Measurements from ENCODE around the gene SMYD2.

Gene SMYD2

GRCh38 chr1:214361636-214362035 is 80.7 kb downstream of the SMYD2 start:
- DNase-seq (ENCODE audit: low read depth): no peak

GRCh38 chr1:214362188-214362882 is 81.4 kb downstream of the SMYD2 start:
- DNase-seq (ENCODE audit: low read depth): no peak

GRCh38 chr1:214363386-214363785 is 82.4 kb downstream of the SMYD2 start:
- DNase-seq (ENCODE audit: low read depth): no peak

GRCh38 chr1:214364386-214364785 is 83.4 kb downstream of the SMYD2 start:
- no peak for DNase-seq (ENCODE audit: low read depth)

GRCh38 chr1:214364786-214365295 is 83.9 kb downstream of the SMYD2 start:
- no peak for DNase-seq (ENCODE audit: low read depth)

GRCh38 chr1:214367841-214368240 is 86.9 kb downstream of the SMYD2 start:
- DNase-seq (ENCODE audit: low read depth): no peak

GRCh38 chr1:214369364-214369763 is 88.4 kb downstream of the SMYD2 start:
- no peak for DNase-seq (ENCODE audit: low read depth)

GRCh38 chr1:214370615-214371014 is 89.7 kb downstream of the SMYD2 start:
- DNase-seq (ENCODE audit: low read depth): no peak

- DNase-seq (ENCODE audit: low read depth): no peak
These were observed 91.1 kb downstream of the SMYD2 start for GRCh38 chr1:214372092-214372491.

GRCh38 chr1:214377485-214377884 is 96.5 kb downstream of the SMYD2 start:
- no peak for DNase-seq (ENCODE audit: low read depth)

GRCh38 chr1:214377886-214378285 is 96.9 kb downstream of the SMYD2 start:
- DNase-seq (ENCODE audit: low read depth): no peak

- DNase-seq (ENCODE audit: low read depth): no peak
These were observed 97.5 kb downstream of the SMYD2 start for GRCh38 chr1:214378492-214378891.

- no peak for DNase-seq (ENCODE audit: low read depth)
These were observed 98.4 kb downstream of the SMYD2 start for GRCh38 chr1:214379236-214379970.

- DNase-seq (ENCODE audit: low read depth): no peak
These were observed 99.4 kb downstream of the SMYD2 start for GRCh38 chr1:214380396-214380795.

GRCh38 chr1:214380986-214381695 is 100.2 kb downstream of the SMYD2 start:
- no peak for DNase-seq (ENCODE audit: low read depth)

- DNase-seq (ENCODE audit: low read depth): no peak
These were observed 102.7 kb downstream of the SMYD2 start for GRCh38 chr1:214383381-214384372.

- DNase-seq (ENCODE audit: low read depth): no peak
These were observed 103.6 kb downstream of the SMYD2 start for GRCh38 chr1:214384373-214385079.

GRCh38 chr1:214385428-214385827 is 104.5 kb downstream of the SMYD2 start:
- DNase-seq (ENCODE audit: low read depth): no peak

- DNase-seq (ENCODE audit: low read depth): no peak
These were observed 105.4 kb downstream of the SMYD2 start for GRCh38 chr1:214386333-214386732.

Data from activated T-helper 1 cell treated with Interleukin-2 at 50 U/mL for 16 hours (primary cell).